NCI-H1436 (cell line): Measurements from ENCODE around the gene CLSTN2.

ENCODE experiments used
- DNase-seq: peaks from one replicate; lab custom pipeline; 2025; lab: John Stamatoyannopoulos, UW

CLSTN2 gene

DNA sequence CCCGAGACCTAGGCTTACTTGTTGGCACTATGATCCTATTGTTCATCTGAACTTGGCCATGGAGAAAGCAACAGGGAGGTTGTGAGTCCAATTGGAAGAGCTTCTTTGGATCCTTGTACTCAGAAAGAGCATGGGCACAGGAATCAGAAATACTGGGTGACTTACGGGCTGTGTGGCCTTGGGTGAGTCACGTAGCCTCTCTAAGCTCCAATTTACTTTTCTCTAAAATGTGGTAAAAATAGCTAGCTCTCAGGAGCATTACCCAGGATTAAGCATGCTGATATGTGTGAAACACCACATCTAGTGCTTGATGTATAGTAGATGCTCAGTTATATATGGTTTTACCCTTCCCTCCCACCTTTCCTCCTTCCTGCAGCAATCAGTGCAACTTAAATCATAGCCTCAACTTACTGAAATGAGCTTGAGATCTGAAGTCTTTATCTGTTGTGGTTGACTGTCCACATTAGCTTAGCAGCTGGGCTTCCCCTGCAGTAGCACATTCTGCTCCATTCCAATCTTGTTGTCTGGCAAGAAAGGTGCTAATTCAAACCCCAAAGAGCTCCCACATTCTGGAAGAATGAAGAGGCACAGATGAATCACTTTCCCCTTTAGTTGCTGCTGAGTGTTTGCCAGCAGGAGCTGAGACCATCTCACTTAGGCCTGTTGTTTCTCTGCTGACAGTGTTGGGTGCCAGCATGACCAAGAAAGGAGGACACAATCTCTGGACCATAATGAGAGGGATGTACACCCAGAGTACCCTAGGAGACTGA is 443.8 kb downstream of the CLSTN2 start:
- no peak for DNase-seq

DNA sequence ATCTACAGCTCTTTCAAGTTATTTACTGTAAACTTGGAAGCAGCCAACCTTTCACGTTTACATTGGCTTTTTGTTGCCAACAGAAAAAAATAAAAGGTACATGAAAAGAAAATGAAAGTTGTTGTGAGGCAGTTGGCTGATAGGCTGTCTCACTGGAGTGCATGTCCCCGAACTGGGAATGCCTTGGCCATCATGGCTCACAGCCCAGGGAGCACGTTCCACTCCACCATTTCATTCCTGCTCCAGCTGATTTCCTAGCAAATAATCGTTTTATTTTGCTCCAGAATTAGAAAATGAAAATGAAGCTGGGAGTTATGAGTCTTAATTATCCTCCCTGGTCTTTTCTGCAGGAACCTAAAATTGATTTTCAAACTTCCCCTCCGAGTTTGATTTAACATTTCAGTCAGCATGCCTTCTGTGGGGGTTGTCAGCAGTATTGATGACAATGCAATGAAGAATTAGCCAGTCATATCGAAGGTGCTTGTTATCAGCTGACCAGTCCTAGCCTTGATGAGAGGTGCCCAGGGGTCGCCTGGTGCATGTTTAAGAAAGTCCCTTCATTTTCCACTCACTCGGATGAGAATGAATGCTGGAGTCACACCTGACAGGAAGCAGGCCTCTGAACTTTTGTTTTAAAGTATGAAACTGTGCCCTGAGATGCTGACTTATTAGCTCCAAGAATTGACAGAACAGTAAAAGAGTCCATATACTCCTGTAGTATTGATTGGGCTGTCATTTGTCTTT is 449.2 kb downstream of the CLSTN2 start:
- no peak for DNase-seq

DNA sequence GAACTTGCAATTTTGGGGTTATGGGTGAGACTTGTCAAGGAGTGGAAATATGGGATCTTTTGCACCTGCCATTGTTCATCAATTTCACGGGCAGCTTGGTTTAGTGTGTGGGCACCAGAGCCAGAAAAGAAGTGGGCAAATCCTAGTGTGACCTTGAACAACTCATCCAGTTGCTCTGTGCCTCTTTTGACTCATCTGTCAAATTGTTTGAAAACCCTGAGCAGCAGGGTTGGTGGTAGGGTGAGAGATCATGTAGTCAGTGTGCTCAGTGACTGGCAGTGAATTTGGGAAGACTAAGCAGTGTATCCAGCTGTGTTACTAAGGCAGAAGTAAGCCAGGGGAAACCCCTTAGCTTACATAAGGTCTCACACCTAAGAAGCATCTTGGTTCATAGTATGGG is 449.9 kb downstream of the CLSTN2 start:
- no peak for DNase-seq

DNA sequence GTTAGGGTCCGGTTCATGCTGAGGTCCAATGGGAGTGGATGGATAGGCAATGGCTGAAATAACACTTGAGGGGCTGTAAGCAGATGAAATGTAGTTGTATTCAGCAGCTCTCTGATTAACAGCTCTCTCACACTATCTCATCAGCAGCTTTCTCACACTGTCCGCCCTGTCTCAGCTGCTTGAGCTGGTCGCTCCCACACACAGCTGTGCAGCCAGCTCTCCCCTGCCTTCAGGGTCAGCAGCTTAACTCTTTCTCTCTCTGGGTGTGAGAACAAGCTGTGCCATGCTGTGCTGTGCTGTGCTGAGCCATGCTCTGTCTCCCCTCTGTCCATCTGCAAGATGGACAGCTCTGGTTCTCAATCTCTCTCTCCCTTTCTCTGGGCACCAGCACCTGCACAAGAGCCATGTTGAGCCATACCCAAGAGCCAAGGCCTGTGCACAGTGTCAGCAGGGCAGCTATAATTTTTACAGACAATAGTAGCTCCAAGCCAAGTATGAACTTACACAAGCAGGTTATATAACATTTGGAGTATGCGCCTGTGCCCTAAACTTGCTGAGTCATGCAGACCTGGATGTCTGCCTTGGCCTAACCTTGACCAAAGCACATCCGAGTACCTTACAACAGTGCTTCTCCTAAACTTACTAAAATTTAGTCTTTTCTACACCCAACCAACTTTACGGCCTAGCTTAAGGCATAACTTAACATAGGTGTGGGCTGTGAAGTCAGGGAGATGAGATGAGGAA is 451.5 kb downstream of the CLSTN2 start:
- DNase-seq, result no peak

DNA sequence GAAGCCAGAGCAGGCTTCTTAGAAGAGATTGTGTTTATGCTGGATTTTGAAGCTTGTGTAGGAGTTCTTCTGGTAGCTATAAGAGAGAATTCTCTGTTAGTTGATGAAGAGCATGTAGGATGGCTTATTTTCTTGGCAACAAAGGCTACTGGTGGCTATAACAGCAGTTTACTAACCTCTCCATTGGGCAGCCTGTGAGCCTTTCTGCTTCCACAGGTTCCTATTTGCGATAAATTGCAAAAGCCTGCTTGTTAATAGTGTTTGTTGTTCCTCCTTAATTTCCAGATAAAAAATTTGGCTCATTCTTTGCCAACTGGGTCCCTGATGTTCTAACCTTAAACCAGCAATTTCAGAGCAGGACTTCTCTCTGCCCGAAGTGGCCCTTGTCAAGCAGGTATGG is 452.3 kb downstream of the CLSTN2 start:
- no peak for DNase-seq

DNA sequence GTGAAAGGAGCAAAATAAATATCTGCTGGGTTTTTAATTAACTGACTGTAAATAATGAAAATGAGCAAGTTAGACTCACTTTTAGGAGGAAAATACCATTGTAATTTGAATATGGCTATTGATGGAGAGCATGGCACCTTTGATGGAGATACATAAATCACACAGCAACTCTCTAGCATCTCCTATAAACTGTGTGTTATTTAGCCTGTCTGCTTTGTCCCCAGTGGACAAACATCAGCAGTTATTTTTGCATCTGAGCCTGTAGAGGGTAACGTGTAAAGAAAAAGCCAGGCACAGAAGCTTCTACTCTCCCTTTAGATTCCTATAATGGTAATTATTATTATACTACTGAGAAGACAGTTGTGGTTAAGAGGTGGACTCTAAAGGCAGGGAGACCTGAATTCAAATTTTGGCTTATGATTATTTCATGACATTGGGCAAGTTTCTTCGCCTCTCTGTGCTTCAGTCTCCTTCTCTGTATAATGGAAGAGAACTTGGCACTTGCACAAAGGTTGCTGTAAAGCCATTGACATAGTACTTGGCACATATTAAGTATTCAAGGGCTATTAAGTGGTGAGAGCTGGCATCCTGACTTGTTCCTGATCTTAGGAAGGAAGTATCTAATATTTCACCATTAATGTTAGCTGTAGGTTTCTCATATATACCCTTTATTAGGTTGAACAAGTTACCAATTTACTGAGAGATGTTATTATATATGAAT is 453.4 kb downstream of the CLSTN2 start:
- no peak for DNase-seq

DNA sequence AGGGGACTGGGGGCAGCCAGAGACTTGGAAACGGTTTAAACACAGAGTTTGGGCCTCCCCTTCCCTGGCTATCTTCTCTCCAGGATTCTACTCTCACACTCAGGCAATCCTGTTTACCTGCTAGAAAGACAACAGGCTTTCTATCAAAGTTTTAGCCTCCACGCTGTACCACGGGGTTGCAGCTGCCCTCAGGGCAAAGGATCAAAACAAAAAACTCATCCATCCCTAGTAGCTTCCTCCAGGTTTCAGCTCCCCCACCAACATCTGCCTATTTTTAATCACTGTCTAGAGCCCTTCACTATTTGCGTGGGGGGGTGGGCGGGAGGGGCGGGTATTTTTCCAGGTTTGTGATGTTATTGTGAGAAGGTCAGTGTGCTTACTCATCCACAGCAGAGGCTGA is 456.1 kb downstream of the CLSTN2 start:
- no peak for DNase-seq

DNA sequence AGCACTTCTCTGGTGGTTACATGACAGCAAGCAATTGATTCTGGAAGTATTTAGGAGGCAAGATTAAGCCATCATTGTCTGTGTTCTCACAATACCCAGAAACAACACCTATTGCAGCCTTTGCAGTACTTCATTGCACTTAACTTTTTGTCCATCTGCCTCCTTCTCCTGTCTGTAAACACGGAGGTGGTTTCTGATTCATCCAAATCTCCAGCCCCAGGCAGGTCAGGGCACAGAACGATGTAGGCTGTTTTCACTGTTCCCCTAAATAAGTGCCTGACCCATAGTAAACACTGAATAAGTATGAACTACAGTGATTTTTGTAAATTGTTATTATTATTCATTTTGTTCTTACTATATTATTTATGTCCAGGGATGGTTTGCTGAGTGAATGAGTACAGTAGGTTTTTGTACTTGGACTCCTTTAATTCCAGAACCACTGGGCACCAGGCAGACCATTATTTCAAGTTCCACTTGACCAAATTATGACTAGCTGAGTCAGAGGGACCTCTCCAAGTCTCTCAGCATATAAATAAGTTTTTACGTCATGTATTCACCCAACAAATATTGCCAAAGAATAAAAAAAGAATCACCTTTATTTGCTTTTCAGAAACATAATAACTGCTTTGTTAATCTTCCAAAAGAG is 459.6 kb downstream of the CLSTN2 start:
- DNase-seq, result no peak

DNA sequence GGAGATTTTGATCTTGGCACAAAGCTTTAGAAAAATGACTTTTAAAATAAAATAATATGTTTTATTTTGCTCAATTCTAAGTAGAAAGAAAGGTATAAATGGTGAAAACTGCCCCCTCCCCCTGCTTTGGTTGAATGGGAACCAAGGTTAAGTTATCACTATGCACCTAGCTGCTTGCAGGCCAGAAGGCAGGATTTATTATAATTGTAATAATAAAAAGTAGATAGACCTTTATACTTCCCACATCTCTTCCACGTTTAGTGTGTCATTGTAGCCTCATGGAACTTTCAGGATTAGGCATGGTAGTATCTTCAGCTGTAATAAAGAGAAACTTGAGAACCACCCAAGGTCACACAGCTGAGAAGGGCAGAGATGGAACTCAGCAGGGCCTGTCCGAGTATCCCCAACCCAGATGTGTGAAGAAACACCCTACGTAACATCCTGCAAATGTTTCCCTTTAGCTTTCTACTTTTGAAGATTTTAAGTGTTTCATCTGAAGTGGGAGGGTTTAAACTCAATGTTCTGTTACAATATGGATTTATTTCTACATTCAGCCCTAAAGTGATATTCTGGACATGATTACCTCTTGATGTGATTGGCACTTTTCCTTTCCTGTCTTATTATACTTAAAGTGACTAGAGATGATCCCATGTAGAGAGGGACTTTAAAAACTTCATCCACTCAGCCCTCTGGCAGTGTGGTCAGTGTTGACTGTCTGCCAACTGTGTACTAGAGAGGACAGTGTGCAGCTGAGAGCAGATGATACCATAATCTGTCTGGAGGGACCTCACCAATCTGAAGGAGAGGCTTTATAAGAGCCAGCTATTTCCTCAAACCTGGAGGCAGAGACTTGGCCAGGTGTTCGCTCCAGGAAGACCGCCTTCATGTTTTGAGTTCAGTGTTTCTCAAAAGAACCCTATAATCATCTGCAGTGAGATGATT is 460.4 kb downstream of the CLSTN2 start:
- DNase-seq, result no peak

DNA sequence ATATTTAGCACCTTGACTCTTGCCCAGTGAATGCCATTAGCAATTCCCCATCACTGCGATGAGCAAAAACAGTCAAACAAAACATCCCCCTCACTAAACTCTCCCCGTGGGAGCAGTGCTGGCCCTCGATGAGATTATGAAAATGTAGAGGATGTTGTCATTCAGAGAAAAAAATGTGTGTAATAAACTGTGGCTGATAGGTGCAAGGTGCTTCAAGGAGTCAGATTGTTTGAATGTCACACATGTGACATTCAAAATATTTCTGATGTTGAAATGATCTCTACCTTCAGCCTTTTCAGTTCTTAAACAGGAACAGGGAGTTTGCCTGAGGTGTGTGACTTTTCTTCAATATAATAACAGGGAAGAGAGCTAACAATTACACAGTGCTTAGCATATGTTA is 461.1 kb downstream of the CLSTN2 start:
- no peak for DNase-seq

DNA sequence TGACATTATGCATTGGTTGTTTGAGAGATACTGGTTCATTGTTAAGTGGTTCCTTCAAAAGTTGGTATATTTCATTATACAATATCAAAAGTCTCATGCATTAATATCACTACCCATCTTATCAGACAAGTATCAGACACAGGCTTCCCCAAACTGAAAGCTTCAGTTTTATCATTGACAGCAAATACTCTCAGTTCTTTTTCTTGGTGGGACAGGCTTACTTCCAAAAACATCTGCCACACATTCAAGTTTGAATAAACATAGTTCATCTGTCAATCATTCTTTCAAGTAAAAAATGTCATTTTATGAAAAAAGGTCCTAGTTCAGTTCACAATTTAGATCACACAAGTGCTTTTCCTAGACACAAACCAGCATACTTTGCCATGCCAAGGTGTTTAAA is 462.9 kb downstream of the CLSTN2 start:
- no peak for DNase-seq

DNA sequence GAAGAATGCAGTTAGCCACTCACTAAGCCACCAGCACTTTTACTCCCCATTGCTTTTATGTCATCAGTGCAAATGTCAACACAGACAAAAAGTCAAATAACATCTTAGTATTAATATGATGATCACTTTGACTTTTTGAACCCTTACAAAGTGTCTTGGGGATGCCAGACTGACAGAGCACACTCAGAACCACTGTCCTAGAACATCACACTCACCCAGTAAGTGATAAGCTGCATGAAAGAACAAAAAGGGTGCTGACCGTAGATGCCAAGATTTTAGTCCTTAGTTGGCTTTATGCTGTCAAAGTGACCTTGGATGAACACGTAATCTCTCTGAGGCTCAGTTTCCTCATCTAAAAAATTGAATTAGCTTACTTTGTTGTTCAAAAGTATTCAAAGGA is 463.4 kb downstream of the CLSTN2 start:
- DNase-seq, result no peak

DNA sequence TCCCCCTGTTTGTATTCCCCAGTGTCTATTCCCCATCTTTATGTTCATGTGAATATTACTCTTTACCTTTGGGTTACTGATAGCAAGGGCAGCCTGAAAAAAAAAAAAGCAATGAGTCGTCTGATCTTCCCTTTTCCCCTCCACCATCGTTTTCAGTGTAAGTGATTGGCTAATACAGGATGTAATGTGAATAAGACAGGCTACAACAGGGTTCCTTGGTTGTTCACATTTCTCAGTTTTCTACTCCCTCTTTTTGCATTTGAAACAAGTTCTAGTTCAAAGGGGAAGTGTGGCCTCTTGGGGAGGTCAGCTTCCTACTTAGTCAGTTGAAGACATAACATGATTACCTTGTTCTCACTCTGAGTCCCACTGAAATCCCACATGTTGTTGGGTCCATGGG is 464.9 kb downstream of the CLSTN2 start:
- DNase-seq, result no peak

DNA sequence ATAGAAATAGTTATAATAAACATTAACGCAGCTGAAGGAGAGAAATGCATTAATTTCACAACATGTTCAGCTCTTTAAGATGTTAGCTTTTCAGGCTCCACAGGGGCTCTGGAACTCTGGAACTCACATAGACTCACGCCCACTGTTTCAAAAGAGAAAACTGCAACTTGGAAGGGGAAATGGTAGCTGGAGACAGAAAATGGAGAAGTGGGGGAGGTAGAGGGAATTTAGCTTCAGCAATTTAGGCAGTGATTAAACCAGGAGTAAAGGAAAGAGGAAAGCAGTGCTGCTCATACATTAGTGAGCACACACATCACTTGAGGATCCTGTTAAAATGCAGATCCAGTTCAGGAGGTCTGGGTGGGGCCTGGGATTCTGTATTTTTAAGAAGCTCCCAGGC is 468.1 kb downstream of the CLSTN2 start:
- no peak for DNase-seq

DNA sequence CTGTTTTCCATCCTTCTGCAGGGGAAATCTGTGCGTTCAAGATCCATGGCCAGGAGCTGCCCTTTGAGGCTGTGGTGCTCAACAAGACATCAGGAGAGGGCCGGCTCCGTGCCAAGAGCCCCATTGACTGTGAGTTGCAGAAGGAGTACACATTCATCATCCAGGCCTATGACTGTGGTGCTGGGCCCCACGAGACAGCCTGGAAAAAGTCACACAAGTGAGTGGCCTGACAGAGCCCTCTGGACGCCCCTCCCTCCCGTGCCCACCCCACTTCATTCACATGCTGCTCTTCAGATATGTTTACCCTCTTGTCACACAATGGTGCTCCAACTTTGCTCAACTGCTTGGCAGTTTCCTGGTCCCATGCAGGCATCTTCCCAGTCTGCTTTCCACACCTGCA is 468.6 kb downstream of the CLSTN2 start:
- DNase-seq, result peak; percentile 6

DNA sequence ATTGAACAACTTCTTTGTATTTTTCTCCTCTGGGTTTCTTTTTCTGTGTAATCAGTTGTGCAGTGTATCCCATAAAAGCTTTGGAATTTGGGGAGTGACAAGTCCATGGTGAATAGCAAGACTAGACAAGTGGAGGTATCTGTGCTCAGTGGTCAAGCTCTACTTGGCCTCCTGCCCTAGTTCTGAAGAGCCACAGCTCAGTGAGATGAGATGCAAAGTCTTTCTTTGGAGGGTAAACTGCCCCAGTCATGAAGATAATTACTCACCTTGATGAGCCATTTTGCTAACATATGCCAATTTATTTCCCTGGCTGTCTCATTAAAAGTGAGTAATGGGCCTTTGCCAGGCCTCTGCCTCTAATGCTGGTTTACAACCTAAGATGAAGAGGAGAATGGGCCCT is 471.7 kb downstream of the CLSTN2 start:
- peak; percentile 11 for DNase-seq

DNA sequence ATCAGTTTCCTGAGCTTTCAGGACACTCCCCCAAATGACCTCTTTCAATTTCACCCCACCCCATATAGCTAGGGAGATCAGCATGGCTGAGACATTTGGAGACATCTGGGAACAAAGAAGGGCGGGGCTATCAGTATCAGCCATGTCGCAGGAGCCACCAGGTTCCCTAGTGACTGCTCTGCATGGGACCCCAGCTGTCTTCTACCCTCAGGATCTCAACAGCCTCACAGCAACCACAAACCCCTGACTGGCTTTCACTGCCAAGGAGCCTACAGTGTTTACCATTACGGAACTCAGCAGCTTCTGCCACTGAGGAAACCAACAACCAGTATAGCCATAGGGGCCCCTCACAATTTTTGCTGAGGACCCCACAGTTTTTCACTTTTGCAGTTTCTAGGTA is 473.3 kb downstream of the CLSTN2 start:
- no peak for DNase-seq

DNA sequence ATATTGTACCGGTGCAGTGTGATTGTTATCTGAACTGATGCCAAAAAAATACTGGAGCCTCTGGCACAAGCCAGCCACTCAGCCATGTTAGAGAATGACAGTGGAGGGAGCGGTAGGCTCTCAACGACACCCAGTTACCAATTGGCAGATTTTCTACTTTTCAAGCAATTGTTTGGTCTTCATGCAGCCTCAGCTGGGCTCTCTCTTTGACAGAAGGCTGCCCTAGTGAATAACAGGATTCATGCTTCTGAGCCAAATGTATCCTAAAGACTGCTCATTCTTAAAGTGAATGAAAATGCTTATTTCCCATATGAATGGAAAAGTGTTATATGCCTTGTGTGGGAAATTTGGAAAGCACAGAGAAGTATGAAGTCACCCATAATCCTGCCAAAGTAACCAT is 481.7 kb downstream of the CLSTN2 start:
- no peak for DNase-seq

DNA sequence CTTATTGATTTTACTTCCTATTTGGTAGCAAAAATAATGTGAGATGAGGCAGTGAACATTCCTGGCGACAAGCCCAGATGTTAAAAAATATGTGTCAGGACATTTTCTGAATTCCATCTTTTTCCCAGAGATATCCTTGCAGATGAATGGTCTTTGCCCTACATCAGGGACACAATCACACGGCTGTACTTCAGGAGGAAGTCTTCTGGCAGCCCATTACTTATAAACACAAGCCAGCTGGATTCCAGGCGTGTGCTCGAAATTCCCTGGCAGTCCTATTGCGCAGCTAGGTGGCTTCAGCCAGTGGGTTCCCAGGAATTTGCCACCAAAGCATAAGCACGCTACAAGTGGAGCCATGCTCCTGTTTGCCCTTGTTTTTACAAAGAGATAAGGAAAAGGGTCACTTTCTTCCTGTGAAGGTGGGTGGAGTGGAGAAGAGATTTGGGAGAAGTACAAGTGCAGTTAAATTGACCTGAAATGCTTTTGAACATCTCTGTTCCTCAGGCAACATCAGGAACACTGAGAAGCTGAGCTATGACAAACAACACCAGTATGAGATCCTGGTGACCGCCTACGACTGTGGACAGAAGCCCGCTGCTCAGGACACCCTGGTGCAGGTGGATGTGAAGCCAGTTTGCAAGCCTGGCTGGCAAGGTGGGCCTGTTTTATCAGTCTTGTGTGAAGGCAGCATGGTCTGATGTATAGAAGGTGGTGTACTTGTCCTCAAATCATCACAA is 485.8 kb downstream of the CLSTN2 start:
- DNase-seq, result no peak

DNA sequence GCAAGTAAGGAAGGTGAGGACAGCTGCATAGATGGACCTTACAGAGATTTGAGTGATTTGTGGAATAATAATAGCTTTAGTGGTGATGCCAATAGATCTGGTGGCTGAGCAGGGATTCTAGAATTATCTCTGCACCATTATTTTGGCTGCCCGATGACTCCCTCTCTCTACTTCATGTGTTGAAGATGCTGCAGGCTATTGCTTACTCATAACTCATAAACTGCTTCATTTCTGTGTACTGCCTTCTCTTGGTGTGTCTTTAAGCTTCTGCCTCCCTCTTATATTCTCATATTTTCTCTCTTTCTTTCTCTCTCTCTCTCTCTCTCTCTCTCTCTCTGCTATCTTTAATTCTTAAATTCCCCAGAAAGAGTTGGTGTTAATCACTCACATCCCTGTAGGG is 486.9 kb downstream of the CLSTN2 start:
- no peak for DNase-seq
